ENCODE results near the gene SLC35G6.
"Not testable (repeated sequence)": the region's sequence is repeated elsewhere in the genome, so short reads cannot be mapped to it uniquely, and the experiment has no call there.

The SLC35G6 gene

DNA sequence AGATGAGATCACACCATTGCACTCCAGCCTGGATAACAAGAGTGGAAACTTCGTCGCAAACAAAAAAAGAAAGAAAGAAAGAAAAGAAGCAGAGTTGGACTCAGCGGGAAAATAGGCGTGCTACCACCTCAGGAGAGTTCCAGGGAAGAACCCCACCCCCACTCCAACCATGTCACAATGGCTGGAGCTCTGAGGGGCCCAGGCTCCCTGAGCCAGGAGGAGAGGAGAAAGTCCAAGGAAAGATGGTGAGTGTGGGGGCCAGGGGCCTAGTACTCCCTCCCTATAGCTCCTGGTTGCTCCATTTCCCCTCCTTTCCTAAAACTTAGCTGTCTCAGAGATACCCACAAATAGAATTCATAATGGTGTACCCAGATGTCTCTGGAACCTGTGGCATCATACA is at the start of gene SLC35G6:
TSS of gene SLC35G6 (plus strand) at position 172 of the 400 bp plus-strand sequence. CDS start at position 243, 71 bp downstream.
- H3K4me3 ChIP-seq (ENCODE audit: low read depth, low read length); DNase-seq (ENCODE audit: low read depth): not testable (repeated sequence)

DNA sequence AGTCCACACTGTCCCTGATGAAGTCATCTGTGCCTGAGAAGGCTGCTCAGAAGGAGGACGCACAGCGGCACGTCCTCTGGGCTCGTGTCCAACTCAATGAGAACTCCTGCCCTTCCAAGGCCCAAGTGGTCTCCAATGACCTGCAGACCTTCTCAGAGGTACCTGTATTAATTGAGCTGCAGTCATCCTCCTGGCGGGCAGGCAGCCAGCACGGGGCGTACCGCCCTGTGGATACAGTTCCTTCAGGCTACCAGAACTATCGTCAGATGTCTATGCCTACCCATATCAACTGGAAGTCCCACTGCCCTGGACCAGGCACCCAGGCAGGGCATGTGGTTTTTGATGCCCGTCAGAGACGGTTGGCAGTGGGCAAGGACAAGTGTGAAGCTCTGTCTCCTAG is 49.0 kb upstream of the SLC35G6 start:
- H3K4me3 ChIP-seq (ENCODE audit: low read depth, low read length), result no peak overlapping the region
- TF ChIP-seq, protein P1, sequence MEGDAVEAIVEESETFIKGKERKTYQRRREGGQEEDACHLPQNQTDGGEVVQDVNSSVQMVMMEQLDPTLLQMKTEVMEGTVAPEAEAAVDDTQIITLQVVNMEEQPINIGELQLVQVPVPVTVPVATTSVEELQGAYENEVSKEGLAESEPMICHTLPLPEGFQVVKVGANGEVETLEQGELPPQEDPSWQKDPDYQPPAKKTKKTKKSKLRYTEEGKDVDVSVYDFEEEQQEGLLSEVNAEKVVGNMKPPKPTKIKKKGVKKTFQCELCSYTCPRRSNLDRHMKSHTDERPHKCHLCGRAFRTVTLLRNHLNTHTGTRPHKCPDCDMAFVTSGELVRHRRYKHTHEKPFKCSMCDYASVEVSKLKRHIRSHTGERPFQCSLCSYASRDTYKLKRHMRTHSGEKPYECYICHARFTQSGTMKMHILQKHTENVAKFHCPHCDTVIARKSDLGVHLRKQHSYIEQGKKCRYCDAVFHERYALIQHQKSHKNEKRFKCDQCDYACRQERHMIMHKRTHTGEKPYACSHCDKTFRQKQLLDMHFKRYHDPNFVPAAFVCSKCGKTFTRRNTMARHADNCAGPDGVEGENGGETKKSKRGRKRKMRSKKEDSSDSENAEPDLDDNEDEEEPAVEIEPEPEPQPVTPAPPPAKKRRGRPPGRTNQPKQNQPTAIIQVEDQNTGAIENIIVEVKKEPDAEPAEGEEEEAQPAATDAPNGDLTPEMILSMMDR (IDR thresholded peaks at IDR 0.05; ENCODE audit: low read depth, low read length, missing control alignments), result no peak
- DNase-seq (ENCODE audit: low read depth), result no peak

DNA sequence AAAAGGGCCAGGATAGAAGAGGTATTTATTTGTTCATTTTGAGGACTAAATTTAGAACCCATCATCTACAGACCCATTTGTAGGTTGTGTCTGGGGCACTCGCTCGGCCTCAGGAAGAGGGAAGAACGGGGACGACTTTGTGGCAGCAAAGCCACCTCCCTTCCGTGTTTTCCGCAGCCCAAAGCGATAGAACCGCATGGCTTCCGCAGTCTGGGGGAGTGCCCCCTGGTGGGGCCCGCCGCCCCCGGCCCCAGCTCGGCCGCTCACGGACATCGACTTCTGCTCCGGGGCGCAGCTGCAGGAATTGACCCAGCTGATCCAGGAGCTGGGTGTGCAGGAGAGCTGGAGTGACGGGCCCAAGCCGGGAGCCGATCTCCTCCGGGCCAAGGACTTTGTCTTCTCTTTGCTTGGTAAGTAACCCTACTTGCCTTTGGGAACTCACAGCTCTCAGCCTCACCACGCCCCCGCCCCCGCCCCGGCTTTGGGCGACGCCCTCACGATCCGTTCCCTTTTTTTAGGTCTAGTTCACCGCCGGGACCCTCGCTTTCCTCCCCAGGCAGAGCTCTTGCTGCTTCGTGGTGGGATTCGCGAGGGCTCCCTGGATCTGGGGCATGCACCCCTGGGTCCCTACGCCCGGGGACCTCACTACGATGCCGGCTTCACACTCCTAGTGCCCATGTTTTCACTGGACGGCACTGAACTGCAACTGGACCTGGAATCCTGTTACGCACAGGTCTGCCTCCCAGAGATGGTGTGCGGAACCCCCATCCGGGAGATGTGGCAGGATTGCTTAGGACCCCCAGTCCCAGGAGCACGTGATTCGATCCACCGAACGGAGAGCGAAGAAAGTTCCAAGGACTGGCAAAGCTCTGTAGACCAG is 45.3 kb upstream of the SLC35G6 start:
- no peak for DNase-seq (ENCODE audit: low read depth)
- TF ChIP-seq, protein P1 (IDR thresholded peaks at IDR 0.05; ENCODE audit: low read depth, low read length, missing control alignments), result peak; percentile 28

DNA sequence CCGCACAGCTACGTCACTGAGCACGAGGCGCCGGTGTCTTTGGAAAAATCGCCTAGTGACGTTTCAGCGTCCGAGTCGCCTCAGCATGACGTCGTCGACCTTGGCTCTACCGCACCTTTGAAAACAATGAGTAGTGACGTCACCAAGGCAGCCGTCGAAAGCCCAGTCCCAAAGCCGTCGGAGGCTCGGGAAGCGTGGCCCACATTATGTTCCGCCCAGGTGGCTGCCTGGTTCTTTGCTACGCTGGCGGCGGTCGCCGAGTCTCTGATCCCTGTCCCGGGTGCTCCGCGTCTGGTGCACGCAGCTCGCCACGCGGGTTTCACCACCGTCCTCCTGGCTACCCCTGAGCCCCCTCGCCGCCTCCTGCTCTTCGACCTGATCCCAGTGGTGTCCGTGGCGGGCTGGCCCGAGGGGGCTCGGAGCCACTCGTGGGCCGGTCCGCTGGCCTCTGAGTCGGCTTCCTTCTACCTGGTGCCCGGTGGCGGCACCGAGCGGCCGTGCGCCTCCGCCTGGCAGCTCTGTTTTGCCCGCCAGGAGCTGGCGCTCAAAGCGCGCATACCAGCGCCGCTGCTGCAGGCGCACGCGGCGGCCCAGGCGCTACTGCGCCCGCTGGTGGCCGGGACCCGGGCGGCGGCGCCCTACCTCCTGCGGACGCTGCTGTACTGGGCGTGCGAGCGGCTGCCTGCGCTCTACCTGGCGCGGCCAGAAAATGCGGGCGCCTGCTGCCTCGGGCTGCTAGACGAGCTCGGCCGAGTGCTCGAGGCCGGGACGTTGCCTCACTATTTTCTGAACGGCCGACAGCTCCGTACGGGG is 44.5 kb upstream of the SLC35G6 start:
- TF ChIP-seq, protein P1 (IDR thresholded peaks at IDR 0.05; ENCODE audit: low read depth, low read length, missing control alignments), result peak; percentile 77
- H3K4me3 ChIP-seq (ENCODE audit: low read depth, low read length), result peak overlapping the region; percentile 63
- DNase-seq (ENCODE audit: low read depth), result no peak

More for the DNA sequence above, 45.3 kb upstream of the SLC35G6 start:
- peak overlapping the region; percentile 63 for H3K4me3 ChIP-seq (ENCODE audit: low read depth, low read length)

DNA sequence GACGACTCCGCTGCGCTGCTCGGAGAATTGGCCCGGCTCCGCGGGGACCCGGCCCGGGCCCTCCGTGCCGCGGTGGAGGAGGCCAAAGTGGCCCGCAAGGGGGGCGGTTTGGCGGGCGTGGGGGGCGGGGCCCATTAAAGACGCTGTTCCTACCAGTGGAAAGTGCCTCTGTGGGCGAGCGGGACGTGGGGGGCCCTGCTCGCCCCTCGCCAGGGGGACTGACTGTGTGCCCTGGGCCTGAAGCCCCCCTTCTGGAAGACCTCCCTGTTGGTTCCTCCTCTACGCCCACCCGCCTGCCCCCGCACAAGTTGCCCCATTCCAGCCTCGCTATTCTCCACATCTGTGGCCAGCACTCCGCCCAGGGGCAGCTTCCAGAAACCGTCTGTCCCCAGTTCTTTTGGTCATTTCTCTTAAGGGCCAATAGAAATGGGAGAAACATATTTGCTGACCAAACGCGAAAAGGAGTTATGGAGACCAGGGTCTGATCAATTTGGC is 43.8 kb upstream of the SLC35G6 start:
- DNase-seq (ENCODE audit: low read depth), result no peak
- H3K4me3 ChIP-seq (ENCODE audit: low read depth, low read length), result no peak overlapping the region
- TF ChIP-seq, protein P1 (IDR thresholded peaks at IDR 0.05; ENCODE audit: low read depth, low read length, missing control alignments), result no peak

DNA sequence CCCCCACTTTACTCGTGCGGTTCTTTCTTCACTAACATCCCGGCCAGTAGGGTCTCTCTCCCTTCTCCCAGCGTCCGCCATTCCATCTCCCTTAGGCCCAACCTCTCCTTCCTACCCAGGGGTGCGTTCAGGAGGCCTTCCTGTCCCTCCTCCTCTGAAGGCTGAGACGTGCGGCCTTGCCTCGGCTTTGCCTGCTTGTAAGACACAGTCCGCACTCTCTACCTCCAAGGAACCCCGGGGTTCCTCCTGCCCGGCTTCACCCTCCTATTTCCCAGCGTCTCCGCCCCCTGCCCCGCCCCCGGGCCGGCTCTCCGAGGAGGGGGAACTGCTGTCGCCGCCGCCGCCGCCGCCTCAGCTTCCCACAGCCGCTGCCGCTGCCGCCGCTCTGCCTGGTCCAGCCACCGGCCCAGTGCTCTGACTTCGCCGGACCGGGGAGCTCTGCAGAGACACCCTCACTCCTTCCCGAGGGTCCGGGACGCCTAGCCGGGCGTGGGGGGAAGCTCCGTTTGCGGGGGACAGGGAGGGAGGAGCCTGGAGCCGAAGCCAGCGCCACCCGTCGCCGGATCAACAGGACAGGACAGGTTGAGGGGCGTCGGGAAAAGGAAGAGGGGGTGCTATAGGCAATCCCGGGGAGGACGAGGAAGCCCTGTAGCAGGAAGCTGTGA is 43.2 kb upstream of the SLC35G6 start:
- TF ChIP-seq, protein P1 (IDR thresholded peaks at IDR 0.05; ENCODE audit: low read depth, low read length, missing control alignments), result no peak
- H3K4me3 ChIP-seq (ENCODE audit: low read depth, low read length), result peak overlapping the region; percentile 45
- DNase-seq (ENCODE audit: low read depth), result no peak
